NCI-H1092 (cell line): ENCODE results near the gene DHX32.

Experiments
- DNase-seq: peaks from one replicate; lab custom pipeline; 2025; lab: John Stamatoyannopoulos, UW

DHX32 gene

GRCh38 chr10:125802739-125803138 lies 78.4 kb downstream of the DHX32 start:
- DNase-seq = no peak

GRCh38 chr10:125802131-125802530 lies 79.0 kb downstream of the DHX32 start:
- DNase-seq = no peak

GRCh38 chr10:125801574-125801973 lies 79.5 kb downstream of the DHX32 start:
- no peak for DNase-seq

- no peak for DNase-seq
Observed at GRCh38 chr10:125799451-125800182, 81.5 kb downstream of the DHX32 start.

- no peak for DNase-seq
Observed at GRCh38 chr10:125797994-125798662, 83.0 kb downstream of the DHX32 start.

GRCh38 chr10:125797424-125797823 lies 83.7 kb downstream of the DHX32 start:
- no peak for DNase-seq

- no peak for DNase-seq
Observed at GRCh38 chr10:125795637-125796190, 85.4 kb downstream of the DHX32 start.

- no peak for DNase-seq
Observed at GRCh38 chr10:125795128-125795527, 86.0 kb downstream of the DHX32 start.

GRCh38 chr10:125792342-125793300 lies 88.5 kb downstream of the DHX32 start:
- no peak for DNase-seq

GRCh38 chr10:125788156-125789034 lies 92.7 kb downstream of the DHX32 start:
- DNase-seq = no peak
